ENCODE data around the gene NPPC. TPM values are rescaled to one million over a fixed set of nuclear protein-coding genes. Genes with fewer than 3 reads are reported as not detected.
"Not testable (repeated sequence)": the region's sequence is repeated elsewhere in the genome, so short reads cannot be mapped to it uniquely, and the experiment has no call there.

The NPPC gene
- polyA plus RNA-seq, 3 donors: not detected

DNA sequence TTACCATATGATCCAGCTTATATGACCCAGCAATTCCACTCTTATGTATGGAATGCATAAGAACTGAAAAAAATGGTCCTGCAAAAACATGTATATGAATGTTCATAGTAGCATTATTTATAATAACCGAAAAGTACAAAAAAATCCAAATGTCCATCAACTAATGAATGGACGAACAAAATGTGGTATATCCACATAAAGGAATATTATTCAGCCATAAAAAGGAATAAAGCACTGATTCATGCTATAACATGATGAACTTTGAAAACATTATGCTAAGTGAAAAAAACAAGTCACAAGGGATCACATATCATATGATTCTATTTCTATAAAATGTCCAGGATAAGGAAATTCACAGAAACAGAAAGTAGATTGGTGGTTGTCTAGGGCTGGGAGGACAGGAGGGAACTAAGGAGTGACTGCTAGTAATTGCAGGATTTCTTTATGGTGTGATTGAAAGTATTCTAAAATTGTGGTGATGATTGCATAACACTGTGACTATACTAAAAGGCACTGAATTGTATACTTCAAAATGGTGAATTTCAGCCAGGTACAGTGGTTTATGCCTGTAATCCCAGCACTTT is 25.3 kb upstream of the NPPC start:
- DNase-seq: no peak
- peak overlapping the region in 1 of 7 donors; percentile 63 for H3K27ac Mint-ChIP-seq
- H3K27ac ChIP-seq (ENCODE audit: low read depth in 1 of 2, low read length in 2 of 2): no peak overlapping the region
- peaks cover 5 to 25% (median 10%) of the 10 kb centered on the region in 3 donors for H3K27me3 Mint-ChIP-seq (ENCODE audit: low read depth in 3 of 3)
- H3K9ac ChIP-seq (ENCODE audit: insufficient read depth, low read length, poor library complexity, severe bottlenecking): no peak overlapping the region
- no peaks in the 10 kb centered on the region for H3K36me3 ChIP-seq (replicated peaks in 1 of 2; ENCODE audit: control insufficient read depth in 1 of 2, insufficient read depth in 2 of 2, low read length in 2 of 2)
- H3K79me2 ChIP-seq (ENCODE audit: insufficient read depth, low read length): no peaks in the 10 kb centered on the region
- peaks cover 0 to 5% of the 10 kb centered on the region in 2 donors for H3K27me3 ChIP-seq (ENCODE audit: control insufficient read depth in 2 of 2, insufficient read depth in 2 of 2, low read length in 2 of 2)
- H3K4me2 ChIP-seq (replicated peaks; ENCODE audit: extremely low read depth, low read length, poor library complexity, severe bottlenecking): no peak overlapping the region
- peaks cover 0 to 3% (median 0%) of the 10 kb centered on the region in 7 donors for H3K9me3 Mint-ChIP-seq
- H3K4me3 Mint-ChIP-seq: no peak overlapping the region
- H4K20me1 ChIP-seq (ENCODE audit: insufficient read depth, low read length): no peaks in the 10 kb centered on the region
- H3K4me1 Mint-ChIP-seq: no peaks in the 10 kb centered on the region
- no peak overlapping the region for H3K4me3 ChIP-seq (replicated peaks in 1 of 3; ENCODE audit: low read depth in 2 of 3, low read length in 3 of 3)
- H3K9me3 ChIP-seq (replicated peaks in 1 of 2; ENCODE audit: control insufficient read depth in 1 of 2, insufficient read depth in 1 of 2, low read length in 2 of 2): no peaks in the 10 kb centered on the region
- H2AFZ ChIP-seq (ENCODE audit: insufficient read depth, low read depth, low read length, poor library complexity, severe bottlenecking): no peak overlapping the region
- no peaks in the 10 kb centered on the region for H3K4me1 ChIP-seq (ENCODE audit: control insufficient read depth in 1 of 2, insufficient read depth in 2 of 2, low read length in 2 of 2)
- intact Hi-C loops (cut with micrococcal nuclease): no loop called here
- WGBS (ENCODE audit: insufficient coverage): no CpG with 5 or more reads among the region's 2 CpGs
- no peak for TF ChIP-seq CTCF (IDR thresholded peaks at IDR 0.05)
- H3K36me3 Mint-ChIP-seq: no peaks in the 10 kb centered on the region

DNA sequence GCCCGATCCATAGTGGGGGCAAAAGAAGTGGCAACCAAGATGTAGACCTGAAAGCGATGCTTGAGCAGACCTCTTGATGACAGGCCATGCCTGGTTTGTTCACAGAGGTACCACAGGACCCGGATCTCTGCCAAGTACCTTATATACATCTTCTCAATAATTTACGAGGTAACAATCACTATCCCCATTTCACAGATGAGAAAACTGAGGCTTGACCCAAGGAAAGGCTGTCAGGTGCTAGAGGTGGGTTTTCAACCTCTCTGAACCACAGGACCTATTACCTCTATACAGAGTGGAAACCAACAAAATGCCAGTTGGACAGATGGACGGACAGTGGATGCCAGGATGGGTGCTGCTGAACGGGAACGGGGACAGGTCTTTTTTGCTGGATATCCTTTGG is 21.5 kb upstream of the NPPC start:
- no CpG with 5 or more reads among the region's 7 CpGs for whole genome bisulfite sequencing (ENCODE audit: insufficient coverage)

GRCh38 chr2:231947112-231947511 is 20.9 kb upstream of the NPPC start:
- H2AFZ ChIP-seq (ENCODE audit: insufficient read depth, low read depth, low read length, poor library complexity, severe bottlenecking); H3K9me3 Mint-ChIP-seq; intact Hi-C loops (cut with micrococcal nuclease); H3K9me3 ChIP-seq (replicated peaks in 1 of 2; ENCODE audit: control insufficient read depth in 1 of 2, insufficient read depth in 1 of 2, low read length in 2 of 2); H3K4me2 ChIP-seq (replicated peaks; ENCODE audit: extremely low read depth, low read length, poor library complexity, severe bottlenecking); H3K36me3 ChIP-seq (replicated peaks in 1 of 2; ENCODE audit: control insufficient read depth in 1 of 2, insufficient read depth in 2 of 2, low read length in 2 of 2); H4K20me1 ChIP-seq (ENCODE audit: insufficient read depth, low read length); DNase-seq; H3K79me2 ChIP-seq (ENCODE audit: insufficient read depth, low read length); H3K36me3 Mint-ChIP-seq; H3K9ac ChIP-seq (ENCODE audit: insufficient read depth, low read length, poor library complexity, severe bottlenecking); H3K4me3 ChIP-seq (replicated peaks in 1 of 3; ENCODE audit: low read depth in 2 of 3, low read length in 3 of 3); H3K4me3 Mint-ChIP-seq; H3K4me1 Mint-ChIP-seq; H3K4me1 ChIP-seq (ENCODE audit: control insufficient read depth in 1 of 2, insufficient read depth in 2 of 2, low read length in 2 of 2); H3K27me3 ChIP-seq (ENCODE audit: control insufficient read depth in 2 of 2, insufficient read depth in 2 of 2, low read length in 2 of 2); H3K27ac ChIP-seq (ENCODE audit: low read depth in 1 of 2, low read length in 2 of 2): not testable (repeated sequence)
- 100% methylated on average over 6 of the region's 11 CpGs for WGBS (ENCODE audit: insufficient coverage)
- Mint-ChIP-seq H3K27me3 (ENCODE audit: low read depth in 3 of 3) (peaks cover 0 to 12% (median 2%) of the 10 kb centered on the region in 3 donors), H3K27ac (peak overlapping the region in 1 of 7 donors; percentile 54)

More for the DNA sequence above, 21.5 kb upstream of the NPPC start:
- intact Hi-C loops (cut with micrococcal nuclease): no loop called here
- Histone ChIP-seq H3K9ac (ENCODE audit: insufficient read depth, low read length, poor library complexity, severe bottlenecking) (no peak overlapping the region), H3K79me2 (ENCODE audit: insufficient read depth, low read length) (no peaks in the 10 kb centered on the region), H3K36me3 (replicated peaks in 1 of 2; ENCODE audit: control insufficient read depth in 1 of 2, insufficient read depth in 2 of 2, low read length in 2 of 2) (no peaks in the 10 kb centered on the region), H3K27me3 (ENCODE audit: control insufficient read depth in 2 of 2, insufficient read depth in 2 of 2, low read length in 2 of 2) (no peaks in the 10 kb centered on the region), H3K4me2 (replicated peaks; ENCODE audit: extremely low read depth, low read length, poor library complexity, severe bottlenecking) (no peak overlapping the region), H4K20me1 (ENCODE audit: insufficient read depth, low read length) (no peaks in the 10 kb centered on the region), H3K9me3 (replicated peaks in 1 of 2; ENCODE audit: control insufficient read depth in 1 of 2, insufficient read depth in 1 of 2, low read length in 2 of 2) (no peaks in the 10 kb centered on the region), H3K4me1 (ENCODE audit: control insufficient read depth in 1 of 2, insufficient read depth in 2 of 2, low read length in 2 of 2) (no peaks in the 10 kb centered on the region), H3K4me3 (replicated peaks in 1 of 3; ENCODE audit: low read depth in 2 of 3, low read length in 3 of 3) (no peak overlapping the region), H3K27ac (ENCODE audit: low read depth in 1 of 2, low read length in 2 of 2) (no peak overlapping the region), H2AFZ (ENCODE audit: insufficient read depth, low read depth, low read length, poor library complexity, severe bottlenecking) (no peak overlapping the region)
- H3K9me3 Mint-ChIP-seq: peaks cover 0 to 3% (median 0%) of the 10 kb centered on the region in 7 donors
- TF ChIP-seq CTCF (IDR thresholded peaks at IDR 0.05): no peak
- no peaks in the 10 kb centered on the region for H3K4me1 Mint-ChIP-seq
- H3K27me3 Mint-ChIP-seq (ENCODE audit: low read depth in 3 of 3): peaks cover 0 to 12% (median 2%) of the 10 kb centered on the region in 3 donors
- H3K36me3 Mint-ChIP-seq: no peaks in the 10 kb centered on the region
- no peak for DNase-seq
- no peak overlapping the region for H3K4me3 Mint-ChIP-seq
- H3K27ac Mint-ChIP-seq: no peak overlapping the region

All from CD14-positive monocyte (primary cell).